Neural cell (in vitro differentiated cells): ENCODE results near the gene NME8. TPM values are rescaled to one million over a fixed set of nuclear protein-coding genes. Genes with fewer than 3 reads are reported as not detected.
"Not testable (repeated sequence)": the region's sequence is repeated elsewhere in the genome, so short reads cannot be mapped to it uniquely, and the experiment has no call there.

ENCODE experiments used
- H2AFZ ChIP-seq: fragments of 200-600, 300-800 bp; sonication (generic), shearing (Covaris generic); 2 replicates; pipeline ENCODE4 v1.6.0; 2014; ENCODE audit warnings: low read depth, mild to moderate bottlenecking, antibody characterized with exemption, low read length, moderate library complexity
- H3F3A ChIP-seq: fragments of 200-600 bp; shearing (Covaris generic); 2 replicates; pipeline ENCODE4 v1.6.1; 2016; ENCODE audit warnings: mild to moderate bottlenecking, moderate library complexity, mixed read lengths, antibody characterized with exemption, low read length; ENCODE audit not compliant: insufficient read depth, poor library complexity, severe bottlenecking
- H3K27ac ChIP-seq: fragments of 200-600, 300-800 bp; sonication (generic), shearing (Covaris generic); 2 replicates; pipeline ENCODE4 v1.5.1; 2014; ENCODE audit warnings: mild to moderate bottlenecking, low read length, moderate library complexity
- H3K27me3 ChIP-seq: fragments of 300-800, 200-600 bp; sonication (generic), shearing (Covaris generic); 2 replicates; pipeline ENCODE4 v1.6.0; 2014; ENCODE audit warnings: mild to moderate bottlenecking, low read depth, low read length, moderate library complexity; ENCODE audit not compliant: insufficient read depth
- H3K36me3 ChIP-seq: fragments of 300-800, 200-600 bp; sonication (generic), shearing (Covaris generic); 2 replicates; pipeline ENCODE4 v1.5.1; 2014; ENCODE audit warnings: mild to moderate bottlenecking, antibody characterized with exemption, low read length, moderate library complexity; ENCODE audit not compliant: insufficient read depth
- H3K4me2 ChIP-seq: fragments of 300-800, 200-600 bp; sonication (generic), shearing (Covaris generic); 2 replicates; pipeline ENCODE4 v1.6.0; 2014; ENCODE audit warnings: mild to moderate bottlenecking, low read length
- H3K4me3 ChIP-seq: fragments of 300-800, 200-600 bp; sonication (generic), shearing (Covaris generic); 2 replicates; pipeline ENCODE4 v1.5.1; 2014; ENCODE audit warnings: mild to moderate bottlenecking, low read length, moderate library complexity
- H3K79me2 ChIP-seq: fragments of 200-600 bp; shearing (Covaris generic); replicated peaks from 2 replicates; pipeline ENCODE4 v1.6.0; 2014; ENCODE audit warnings: mild to moderate bottlenecking, low read length, moderate library complexity; ENCODE audit not compliant: insufficient read depth
- H3K9ac ChIP-seq: fragments of 300-800, 200-600 bp; sonication (generic), shearing (Covaris generic); 2 replicates; pipeline ENCODE4 v1.6.1; 2016; ENCODE audit warnings: mild to moderate bottlenecking, low read length, mixed read lengths
- H3K9me2 ChIP-seq: fragments of 200-600 bp; shearing (Covaris generic); 2 replicates; pipeline ENCODE4 v1.6.1; 2016; ENCODE audit warnings: mild to moderate bottlenecking, low read length, mixed read lengths; ENCODE audit not compliant: insufficient read depth
- H3K9me3 ChIP-seq: fragments of 200-600, 300-800 bp; sonication (generic), shearing (Covaris generic); 2 replicates; pipeline ENCODE4 v1.6.1; 2016; ENCODE audit warnings: mild to moderate bottlenecking, mixed run types, low read length, moderate library complexity, mixed read lengths
- H4K20me1 ChIP-seq: fragments of 200-600 bp; shearing (Covaris generic); 2 replicates; pipeline ENCODE4 v1.6.1; 2016; ENCODE audit warnings: mild to moderate bottlenecking, mixed run types; ENCODE audit not compliant: insufficient read depth
- CTCF ChIP-seq: fragments of 450-650 bp; IDR thresholded peaks from 2 replicates; pipeline ENCODE4 v1.5.1; 2014; ENCODE audit warnings: antibody characterized with exemption, mild to moderate bottlenecking, moderate library complexity; ENCODE audit not compliant: poor library complexity, severe bottlenecking
- EP300 ChIP-seq: fragments of 450-650 bp; conservative IDR thresholded peaks from 2 replicates; pipeline ENCODE4 v1.6.1; 2014; ENCODE audit warnings: antibody characterized with exemption, mild to moderate bottlenecking, moderate library complexity; ENCODE audit not compliant: poor library complexity, severe bottlenecking
- EZH2 ChIP-seq: fragments of 200-600, 300-800 bp; shearing (Covaris generic), sonication (generic); IDR thresholded peaks from 2 replicates; pipeline ENCODE4 v1.6.1; 2014; ENCODE audit warnings: antibody characterized with exemption, low read length, borderline replicate concordance, mild to moderate bottlenecking; ENCODE audit not compliant: insufficient read depth, poor library complexity, severe bottlenecking
- MXI1 ChIP-seq: fragments of 450-650 bp; conservative IDR thresholded peaks from 2 replicates; pipeline ENCODE4 v1.6.1; 2014; ENCODE audit warnings: antibody characterized with exemption, mild to moderate bottlenecking; ENCODE audit not compliant: poor library complexity, severe bottlenecking
- POLR2AphosphoS5 ChIP-seq: IDR thresholded peaks from 2 replicates; pipeline ENCODE4 v1.6.1; 2012
- RAD21 ChIP-seq: fragments of 450-650 bp; conservative IDR thresholded peaks from 2 replicates; pipeline ENCODE4 v1.6.1; 2014; ENCODE audit warnings: antibody characterized with exemption, mild to moderate bottlenecking, moderate library complexity
- REST ChIP-seq: IDR thresholded peaks from 2 replicates; pipeline ENCODE4 v1.6.1; 2012; ENCODE audit warnings: borderline replicate concordance
- SMC3 ChIP-seq: fragments of 450-650 bp; conservative IDR thresholded peaks from 2 replicates; pipeline ENCODE4 v1.6.1; 2014; ENCODE audit warnings: antibody characterized with exemption, mild to moderate bottlenecking, moderate library complexity; ENCODE audit not compliant: poor library complexity
- TAF1 ChIP-seq: IDR thresholded peaks from 2 replicates; pipeline ENCODE4 v1.6.1; 2012; ENCODE audit warnings: low read depth
- polyA minus RNA-seq: library from RNA; depleted of rRNA, polyadenylated mRNA; stranded (reverse); fragments of >200 nt; gene quantifications from 2 replicates; pipeline ENCODE4 v1.2.3, GENCODE V29; 2014
- polyA plus RNA-seq: library from polyadenylated mRNA; depleted of rRNA; stranded (reverse); fragments of >200 nt; gene quantifications from 2 replicates; pipeline ENCODE4 v1.2.3, GENCODE V29; 2014

The NME8 gene
- not detected in 2 replicates for polyA plus RNA-seq
- polyA minus RNA-seq = not detected in 2 replicates

DNA sequence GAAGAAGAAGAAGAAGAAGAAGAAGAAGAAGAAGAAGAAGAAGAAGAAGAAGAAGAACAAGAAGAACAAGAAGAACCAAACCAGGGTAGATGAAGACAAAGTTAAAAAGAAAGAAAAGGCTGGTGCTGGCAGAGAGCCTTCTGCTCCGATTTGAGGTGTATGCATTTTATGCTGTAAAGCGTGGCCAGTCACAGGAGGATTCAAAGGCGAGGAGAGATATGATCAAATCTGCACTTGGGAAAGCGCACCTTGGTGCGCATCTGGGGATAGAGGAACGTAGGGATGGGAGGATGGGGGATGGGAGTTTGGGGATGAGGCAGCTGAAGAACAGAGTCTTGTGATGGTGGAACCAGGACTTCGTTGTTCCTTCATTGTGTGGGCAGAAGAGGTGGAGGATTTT is at the start of gene NME8:
Gene NME8, plus strand, starts transcription at position 301 of the 400 bp plus-strand sequence. CDS start 1,670 bp downstream, outside the sequence.
- Histone ChIP-seq H4K20me1 (no peaks in the 10 kb centered on the region), H3K4me3 (no peak within 1 kb of the TSS), H3F3A (no peaks in the 10 kb centered on the region), H3K9me2 (no peaks in the 10 kb centered on the region), H3K9ac (no peak within 1 kb of the TSS), H3K4me2 (no peak within 1 kb of the TSS), H3K36me3 (no peaks in the 10 kb centered on the region), H3K27me3 (no peaks in the 10 kb centered on the region), H3K79me2 (no peaks in the 10 kb centered on the region), H2AFZ (no peak within 1 kb of the TSS), H3K27ac (no peak within 1 kb of the TSS), H3K9me3 (no peaks in the 10 kb centered on the region)
- TF ChIP-seq CTCF (no peak), REST (no peak), SMC3 (no peak), EZH2 (no peak), TAF1 (no peak), POLR2AphosphoS5 (no peak), RAD21 (no peak), EP300 (no peak), MXI1 (no peak)

- Histone ChIP-seq H3K36me3 (no peaks in the 10 kb centered on the region), H3F3A (no peaks in the 10 kb centered on the region), H3K9me2 (no peaks in the 10 kb centered on the region), H3K4me2 (no peak overlapping the region), H3K27ac (no peak overlapping the region), H2AFZ (no peak overlapping the region), H3K4me3 (no peak overlapping the region), H3K79me2 (no peaks in the 10 kb centered on the region), H4K20me1 (no peaks in the 10 kb centered on the region), H3K9me3 (no peaks in the 10 kb centered on the region), H3K27me3 (no peaks in the 10 kb centered on the region), H3K9ac (no peak overlapping the region)
- TF ChIP-seq POLR2AphosphoS5 (no peak), SMC3 (no peak), RAD21 (no peak), TAF1 (no peak), EZH2 (no peak), REST (no peak), CTCF (no peak)
Measured at GRCh38 chr7:37806152-37806551, 42.2 kb upstream of the NME8 start.

GRCh38 chr7:37812161-37812580 is 36.2 kb upstream of the NME8 start:
- H3K79me2 ChIP-seq = not testable (repeated sequence)

More at GRCh38 chr7:37812161-37812580, 36.2 kb upstream of the NME8 start:
- H4K20me1 ChIP-seq, H3K27ac ChIP-seq, H3K36me3 ChIP-seq, H3K27me3 ChIP-seq, H3F3A ChIP-seq, H3K9me2 ChIP-seq, H3K9me3 ChIP-seq, H3K4me3 ChIP-seq, H2AFZ ChIP-seq, H3K9ac ChIP-seq, H3K4me2 ChIP-seq: not testable (repeated sequence)
